Stromal cell of bone marrow (primary cell): ENCODE data around the gene NUP54.
A peak's percentile ranks its signal among the peaks of the same experiment; 100 is the strongest.

Source experiments
- DNase-seq: peaks from one replicate; pipeline ENCODE4 v3.0.0-alpha.2; 2012; ENCODE audit warnings: low read depth

Gene NUP54, protein sequence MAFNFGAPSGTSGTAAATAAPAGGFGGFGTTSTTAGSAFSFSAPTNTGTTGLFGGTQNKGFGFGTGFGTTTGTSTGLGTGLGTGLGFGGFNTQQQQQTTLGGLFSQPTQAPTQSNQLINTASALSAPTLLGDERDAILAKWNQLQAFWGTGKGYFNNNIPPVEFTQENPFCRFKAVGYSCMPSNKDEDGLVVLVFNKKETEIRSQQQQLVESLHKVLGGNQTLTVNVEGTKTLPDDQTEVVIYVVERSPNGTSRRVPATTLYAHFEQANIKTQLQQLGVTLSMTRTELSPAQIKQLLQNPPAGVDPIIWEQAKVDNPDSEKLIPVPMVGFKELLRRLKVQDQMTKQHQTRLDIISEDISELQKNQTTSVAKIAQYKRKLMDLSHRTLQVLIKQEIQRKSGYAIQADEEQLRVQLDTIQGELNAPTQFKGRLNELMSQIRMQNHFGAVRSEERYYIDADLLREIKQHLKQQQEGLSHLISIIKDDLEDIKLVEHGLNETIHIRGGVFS

DNA sequence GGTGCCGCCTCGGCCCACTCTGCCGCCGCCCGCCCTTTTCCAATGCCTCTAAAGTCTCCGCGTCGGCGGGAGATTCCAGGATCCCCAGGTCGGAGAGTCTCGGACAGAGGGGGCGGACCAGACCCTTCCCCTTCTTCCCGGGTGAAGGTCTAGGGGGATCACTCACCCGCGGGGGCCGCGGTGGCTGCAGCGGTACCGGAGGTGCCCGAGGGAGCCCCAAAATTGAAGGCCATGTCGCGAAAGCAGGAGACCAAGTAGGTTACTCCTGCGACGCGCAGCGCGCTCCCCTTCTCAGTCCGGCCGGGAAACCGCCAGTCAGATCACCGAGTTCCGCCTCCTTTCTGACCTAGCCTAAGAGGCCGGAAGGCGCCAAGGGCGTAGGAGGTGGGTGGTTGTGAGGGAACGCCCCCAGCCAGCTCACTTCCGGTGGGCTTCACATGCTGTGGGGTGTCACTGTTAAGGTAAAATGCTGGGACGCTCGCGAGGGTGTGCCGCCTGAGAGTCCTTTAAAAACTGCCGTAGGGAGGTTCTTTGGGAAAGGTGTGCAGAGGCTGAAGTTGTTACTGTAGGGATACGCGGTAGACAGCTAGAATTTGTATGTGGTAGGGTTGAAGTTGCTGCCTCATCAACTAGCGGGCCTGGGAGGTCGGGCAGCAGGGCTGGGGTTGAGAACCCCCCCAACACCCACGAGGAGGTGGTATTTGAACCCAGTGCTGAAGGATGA lies at the start of gene NUP54:
TSS of gene NUP54 (minus strand) at position 256 of the 724 bp plus-strand sequence. CDS start at position 233, 23 bp downstream.
- DNase-seq: peak; percentile 90

DNA sequence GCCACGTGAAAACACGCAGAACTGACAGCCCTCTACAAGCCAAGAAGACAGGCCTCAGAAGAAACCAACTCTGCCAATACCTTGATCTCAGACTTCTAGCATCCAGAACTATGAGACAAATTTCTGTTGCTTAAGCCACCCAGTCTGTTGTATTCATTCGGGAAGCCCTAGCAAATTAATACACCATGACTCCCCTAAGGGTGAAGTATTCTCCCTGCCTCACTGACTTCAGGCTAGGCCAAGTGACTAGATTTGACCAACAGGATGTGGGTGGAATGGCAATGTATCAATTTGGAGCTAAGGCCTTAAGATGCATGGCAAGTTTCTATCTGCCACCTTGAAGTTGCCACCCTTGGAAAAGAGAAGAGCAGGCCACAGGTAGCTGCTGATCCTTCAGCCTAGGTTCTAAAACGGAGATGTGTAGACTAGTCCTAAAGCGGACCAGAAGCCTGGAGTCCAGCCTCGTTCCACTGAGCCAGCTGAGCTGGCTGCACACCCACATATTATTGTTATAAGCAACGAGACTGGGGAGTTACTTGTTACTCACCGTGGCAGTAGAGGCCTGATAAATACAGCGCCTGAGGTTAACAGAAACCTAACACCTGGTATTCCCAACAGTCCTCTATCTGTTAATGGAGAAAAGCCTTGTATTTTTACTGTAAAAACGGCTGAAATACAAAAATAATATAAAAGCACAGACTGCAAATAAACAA lies 49.0 kb upstream of the NUP54 start:
- DNase-seq: no peak

DNA sequence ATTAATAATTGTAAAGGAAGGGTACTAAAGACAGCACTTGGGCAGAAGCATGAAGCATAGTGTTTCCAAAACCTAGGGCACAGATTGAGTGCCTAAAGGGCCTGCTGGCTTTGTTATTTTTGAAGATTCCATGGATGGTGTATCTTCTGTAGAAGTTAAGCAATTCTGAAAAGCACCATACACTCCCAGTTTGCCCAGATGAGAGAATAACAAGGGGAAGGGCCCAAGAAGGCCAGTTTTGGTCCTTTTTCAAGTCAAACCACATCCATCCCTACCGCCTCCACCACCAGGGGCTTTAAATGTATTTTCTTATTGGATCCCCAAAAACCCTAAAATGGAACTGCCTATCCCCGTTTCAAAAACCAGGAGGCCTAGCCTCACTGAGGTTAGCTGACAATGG lies 48.2 kb upstream of the NUP54 start:
- no peak for DNase-seq

DNA sequence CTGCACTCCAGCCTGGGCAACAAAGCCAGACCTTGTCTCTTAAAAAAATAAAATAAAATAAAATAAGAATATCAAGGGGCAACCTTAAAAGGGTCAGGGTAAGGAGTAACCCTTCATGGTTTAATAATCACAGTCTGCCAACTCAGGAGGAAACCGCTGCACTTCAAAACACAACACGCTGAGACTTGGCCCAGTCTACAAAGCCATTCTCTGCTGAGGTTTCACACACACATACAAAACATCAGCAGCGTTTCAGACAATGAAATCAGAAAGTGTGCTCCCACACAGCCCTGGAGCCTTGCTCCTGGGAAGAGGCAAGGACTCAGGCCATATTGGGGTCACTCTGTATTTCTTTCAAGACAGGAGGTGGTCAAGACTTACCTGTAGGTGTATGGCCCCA lies 47.1 kb upstream of the NUP54 start:
- no peak for DNase-seq

DNA sequence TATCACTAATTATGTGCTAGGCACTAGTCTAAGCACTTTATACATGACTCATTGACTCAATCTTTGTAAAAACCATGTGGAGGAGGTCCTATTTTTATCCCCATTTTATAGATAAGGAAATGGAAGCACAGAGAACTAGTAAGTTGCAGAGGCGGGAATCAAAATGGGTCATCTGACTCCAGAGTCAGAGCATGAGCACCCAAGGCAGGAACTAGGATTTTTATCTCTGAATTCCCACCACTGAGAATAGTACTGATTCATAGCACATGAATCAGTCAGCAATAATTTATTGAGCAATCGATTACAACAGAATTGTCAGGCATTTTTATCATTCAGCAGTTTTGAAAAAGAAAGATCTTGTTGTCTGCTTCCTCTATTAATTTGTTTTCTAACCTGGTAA lies 46.1 kb upstream of the NUP54 start:
- peak; percentile 93 for DNase-seq

DNA sequence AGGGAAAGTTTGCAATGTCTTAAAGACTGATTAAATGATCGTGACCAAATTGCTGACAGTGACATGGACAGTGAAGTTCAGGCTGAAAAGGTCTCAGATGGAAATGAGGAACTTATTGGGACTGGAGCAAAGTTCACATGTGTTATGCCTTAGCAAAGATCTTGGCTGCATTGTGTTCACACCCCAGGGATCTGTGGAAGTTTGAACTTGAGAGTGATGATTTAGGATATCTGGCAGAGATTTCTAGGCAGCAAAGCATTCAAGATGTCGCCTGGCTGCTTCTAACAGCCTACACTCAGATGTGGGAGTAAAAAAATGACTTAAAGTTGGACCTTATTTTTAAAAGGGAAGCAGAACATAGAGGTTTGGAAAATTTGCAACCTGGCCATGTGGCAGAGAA lies 44.0 kb upstream of the NUP54 start:
- no peak for DNase-seq

DNA sequence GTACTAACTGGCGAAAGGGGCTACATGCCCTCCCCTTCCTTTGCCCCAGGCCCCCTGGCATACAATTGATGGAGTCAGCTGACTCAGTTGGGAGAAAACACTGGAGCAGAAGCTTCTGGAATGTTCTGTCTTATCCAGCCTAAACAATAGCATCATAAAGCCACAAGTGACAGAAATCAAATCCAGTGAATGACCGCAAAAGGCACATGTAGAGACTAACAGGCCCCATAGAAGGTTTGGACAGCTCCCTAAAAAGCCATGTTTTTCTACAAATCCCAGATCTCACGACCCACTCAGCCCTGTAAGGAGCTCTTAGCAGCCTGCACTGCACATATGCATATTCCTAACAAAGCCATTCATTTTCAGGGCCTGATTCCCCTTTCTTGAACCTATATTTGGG lies 40.4 kb upstream of the NUP54 start:
- no peak for DNase-seq

DNA sequence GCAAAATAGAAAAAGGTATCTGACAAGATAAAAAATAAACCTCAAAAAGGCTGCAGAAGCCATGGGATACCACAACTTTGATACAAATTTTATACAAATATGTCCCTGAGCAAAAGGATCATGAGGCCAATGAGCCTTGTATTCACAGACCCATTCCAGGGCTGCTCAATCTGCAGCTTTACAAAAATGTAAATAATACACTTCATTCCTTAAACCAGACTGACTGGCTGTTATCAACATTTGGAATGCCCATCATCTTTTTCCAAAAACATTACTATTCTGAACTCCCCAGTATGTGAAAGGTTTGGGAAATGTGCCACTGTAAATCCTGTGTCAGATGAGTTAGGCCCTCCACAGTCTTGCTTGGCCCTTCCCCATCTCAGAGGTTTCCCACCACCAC lies 40.0 kb upstream of the NUP54 start:
- DNase-seq: no peak

DNA sequence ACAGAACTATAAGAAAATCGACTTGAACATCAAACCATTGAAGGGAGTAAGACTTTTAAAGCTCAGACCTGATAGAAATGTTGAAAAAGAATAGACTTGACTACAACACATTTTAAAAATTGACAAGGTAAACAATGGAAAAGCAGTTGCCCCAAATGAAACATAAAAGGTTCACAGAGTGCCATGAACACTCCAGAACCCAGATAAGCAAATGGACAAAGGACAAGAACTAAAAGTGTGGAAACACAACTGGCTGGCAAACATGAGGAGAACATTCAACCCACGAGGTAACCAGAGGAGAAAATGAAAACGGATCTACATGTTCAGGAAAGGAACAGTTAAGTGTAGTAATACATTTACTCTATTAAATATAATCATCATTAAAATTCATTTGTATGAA lies 39.0 kb upstream of the NUP54 start:
- DNase-seq: no peak

DNA sequence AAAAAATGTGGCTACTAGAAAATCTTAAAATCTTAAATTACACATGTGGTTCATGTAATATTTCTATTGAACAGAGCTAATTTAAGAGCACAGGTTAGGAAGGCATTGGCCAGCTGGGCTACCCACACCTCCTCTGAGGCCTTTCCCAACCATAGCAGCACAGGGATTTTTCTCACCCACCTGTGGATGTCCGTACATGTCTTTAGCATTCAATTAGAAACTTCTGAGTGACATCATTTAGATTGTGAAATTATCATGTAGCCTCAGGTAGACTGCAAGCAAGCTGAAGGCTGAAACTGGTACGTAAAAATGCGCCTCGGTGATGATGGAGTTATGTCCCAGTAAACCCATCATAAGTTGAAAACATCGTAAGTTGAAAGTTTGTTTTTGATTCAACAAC lies 34.3 kb upstream of the NUP54 start:
- no peak for DNase-seq

DNA sequence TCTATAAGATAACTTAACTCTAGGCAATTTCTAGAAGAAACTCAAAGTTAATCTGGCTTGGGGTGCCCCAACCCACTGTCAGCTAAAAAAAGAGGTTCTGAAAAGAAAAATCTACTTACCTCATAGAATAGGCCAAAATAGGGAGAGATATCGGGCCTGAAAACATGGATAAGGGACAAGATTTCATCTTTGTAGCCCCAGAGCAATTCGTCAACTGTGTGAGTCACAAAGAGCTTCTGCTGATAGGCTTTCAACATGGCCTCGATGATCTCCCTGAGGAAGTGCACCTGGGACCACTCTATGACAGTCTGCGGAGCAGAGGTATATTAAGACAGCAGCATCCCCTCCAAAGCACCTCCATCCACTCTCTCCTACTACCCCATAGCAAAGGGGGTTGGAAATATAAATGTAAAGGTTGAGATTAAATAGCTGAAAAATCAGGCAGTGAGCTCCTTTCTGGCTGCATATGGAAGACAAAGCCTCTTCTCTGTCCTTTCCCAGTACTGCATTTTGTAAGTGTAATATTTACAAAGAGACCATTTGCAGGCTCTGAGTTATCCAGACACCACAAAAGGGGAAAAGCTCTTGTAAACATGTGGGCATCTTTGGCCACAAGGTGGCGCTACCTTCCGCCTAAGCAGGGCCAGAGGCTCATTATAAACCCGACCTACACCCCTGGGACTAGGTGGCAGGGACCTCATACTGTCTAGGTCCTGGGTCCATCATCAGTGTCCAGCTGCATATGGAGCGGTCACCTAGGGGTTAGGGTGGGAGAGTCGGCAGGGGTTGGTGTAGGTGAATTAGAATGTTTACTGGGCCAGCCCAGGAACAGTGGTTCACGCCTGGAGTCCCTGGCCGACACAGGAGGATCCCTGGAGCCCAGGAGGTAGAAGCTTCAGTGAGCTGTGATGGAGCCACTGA lies 31.5 kb upstream of the NUP54 start:
- DNase-seq: peak; percentile 47

DNA sequence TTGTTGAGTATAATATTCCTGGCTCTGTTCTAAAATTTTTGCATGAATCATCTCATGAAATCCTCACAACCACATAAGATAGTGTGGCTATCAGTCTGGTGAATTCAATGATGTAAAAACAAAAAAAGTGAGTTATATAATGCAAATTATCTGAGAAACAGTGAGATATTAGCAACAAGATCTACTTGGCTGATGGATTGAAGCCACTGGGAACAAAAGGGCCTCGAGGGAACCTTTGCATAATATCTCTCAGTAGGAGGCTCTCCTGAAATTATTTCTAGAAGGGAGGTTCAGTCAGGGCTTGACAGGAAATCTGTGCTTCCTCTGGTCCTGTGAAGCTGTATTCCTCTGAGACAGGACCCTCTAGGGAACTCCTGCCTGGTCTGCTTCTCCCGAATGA lies 30.1 kb upstream of the NUP54 start:
- DNase-seq: no peak

DNA sequence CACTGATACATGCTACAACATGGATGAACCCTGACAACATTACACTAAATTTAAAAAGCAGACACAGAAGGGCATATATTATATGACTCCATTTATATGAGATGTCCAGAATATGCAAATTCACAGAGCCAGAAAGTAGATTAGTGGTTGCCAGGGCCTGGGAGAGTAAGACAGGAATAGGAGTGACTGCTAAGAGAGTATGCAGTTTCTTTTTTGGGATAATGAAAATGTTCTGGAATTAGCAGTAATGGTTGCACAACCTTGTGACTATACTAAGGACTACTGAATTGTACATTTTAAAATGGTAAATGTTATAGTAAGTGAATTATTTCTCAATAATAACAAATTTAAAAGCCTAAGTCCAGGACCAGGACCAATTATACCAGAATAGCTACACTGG lies 29.5 kb upstream of the NUP54 start:
- DNase-seq: no peak

DNA sequence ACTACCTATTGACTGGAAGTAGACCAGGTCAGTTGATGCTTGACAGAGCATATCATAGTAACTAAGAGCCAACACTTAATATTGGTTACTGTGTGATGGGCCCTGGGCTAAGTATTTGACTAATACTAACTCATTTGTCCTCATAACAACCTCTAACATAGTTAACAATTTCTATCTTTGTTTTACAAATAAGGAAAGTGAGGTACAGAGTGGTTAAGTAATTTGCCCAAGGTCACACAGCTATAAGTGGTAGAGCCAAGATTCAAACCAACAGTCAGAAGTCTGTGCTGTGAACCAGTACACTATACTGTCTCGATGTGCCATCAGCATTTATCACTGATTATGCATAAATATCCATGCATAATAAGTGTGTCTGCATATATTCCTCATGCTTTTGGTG lies 27.1 kb upstream of the NUP54 start:
- no peak for DNase-seq

DNA sequence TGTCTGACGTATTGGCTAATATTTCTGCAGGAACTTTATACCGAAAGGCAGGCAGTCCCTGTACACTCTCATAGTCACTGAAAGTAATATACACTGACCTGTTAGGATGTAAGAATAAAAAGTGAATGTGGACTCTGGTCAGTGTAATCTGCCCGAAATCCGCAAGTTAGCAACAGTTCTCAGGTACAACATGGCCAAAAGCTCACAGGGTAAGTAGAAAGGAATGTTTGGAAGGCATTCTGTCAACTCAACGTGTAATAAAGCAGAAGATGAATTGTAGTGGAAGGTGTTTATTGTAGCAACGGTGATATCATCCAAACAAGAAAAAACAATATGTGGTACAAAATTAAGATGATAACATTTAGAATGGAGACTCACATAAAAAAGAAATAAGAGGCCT lies 26.0 kb upstream of the NUP54 start:
- no peak for DNase-seq

DNA sequence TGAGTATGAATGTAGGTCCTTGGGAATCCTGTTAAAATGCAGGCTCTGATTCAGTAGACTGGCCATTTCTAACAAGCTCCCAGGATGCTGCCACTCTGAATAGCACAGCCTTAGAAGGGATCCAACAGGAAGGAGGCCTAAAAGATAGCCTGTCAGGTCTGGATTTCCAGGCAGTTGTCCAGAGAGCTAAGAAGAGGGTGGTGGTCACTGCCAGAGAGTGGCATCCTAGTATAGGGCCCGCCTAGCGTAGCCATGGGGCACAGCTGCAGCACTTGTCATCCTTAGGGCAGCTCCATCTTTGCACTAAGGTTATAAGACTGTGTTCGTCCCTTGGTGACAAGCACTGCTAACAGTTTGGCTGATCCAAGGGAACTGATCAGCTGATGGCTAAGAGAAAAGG lies 20.5 kb upstream of the NUP54 start:
- DNase-seq: no peak

DNA sequence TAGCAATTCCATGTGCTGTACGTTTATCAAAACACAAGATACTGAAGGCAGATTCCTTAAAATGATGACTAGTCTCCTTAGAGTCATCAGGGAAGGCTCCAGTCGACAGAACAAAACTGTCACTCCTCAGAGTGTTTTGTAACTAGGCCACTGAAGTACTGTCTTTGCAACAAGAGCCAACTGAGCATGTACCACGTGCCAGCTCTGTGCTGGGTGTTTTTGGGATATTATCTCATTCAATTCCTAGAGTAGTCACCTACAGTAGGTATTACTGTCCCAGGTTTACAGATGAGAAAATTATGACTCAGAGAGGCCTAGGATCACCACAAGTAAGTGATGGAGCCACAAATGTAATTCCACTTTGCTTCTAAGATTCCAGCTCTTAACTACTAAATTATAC lies 18.3 kb upstream of the NUP54 start:
- DNase-seq: no peak

DNA sequence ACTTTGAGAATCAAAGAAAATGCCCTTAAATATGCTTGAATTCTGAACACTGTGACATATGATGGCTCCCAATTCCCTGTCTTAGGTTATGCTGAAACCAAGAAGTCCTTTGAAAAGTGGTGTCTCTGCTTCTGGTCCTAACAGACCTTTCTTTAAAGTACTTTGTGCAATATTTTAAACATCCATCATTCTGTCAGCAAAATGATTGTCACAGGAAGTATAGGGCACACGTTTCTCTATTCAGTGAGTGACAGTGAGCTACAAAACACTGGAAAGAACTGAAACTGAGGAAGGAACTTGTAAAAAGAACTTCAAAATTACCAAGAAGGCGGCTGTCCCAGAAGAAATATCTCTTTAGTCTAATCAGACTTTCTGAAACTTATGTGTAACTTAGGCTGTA lies 12.2 kb upstream of the NUP54 start:
- DNase-seq: no peak

DNA sequence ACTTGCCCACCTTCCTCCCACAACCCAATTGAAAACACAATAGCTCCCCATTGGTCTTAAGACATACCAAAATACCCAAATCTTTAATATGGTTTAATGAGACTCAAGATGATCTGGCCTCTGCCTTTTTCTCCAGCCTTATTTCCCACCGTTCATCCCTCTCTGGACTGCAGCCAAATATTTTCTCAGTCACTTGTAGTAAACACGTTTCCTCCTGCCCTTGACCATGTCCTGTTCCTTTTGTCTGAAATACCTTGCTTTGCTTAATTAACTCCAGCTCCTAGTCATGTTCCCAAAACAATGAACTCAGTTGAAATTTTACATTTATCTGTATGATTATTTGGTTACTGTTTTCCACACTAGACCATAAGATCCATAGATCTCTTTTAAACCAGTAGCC lies 8.4 kb upstream of the NUP54 start:
- no peak for DNase-seq

DNA sequence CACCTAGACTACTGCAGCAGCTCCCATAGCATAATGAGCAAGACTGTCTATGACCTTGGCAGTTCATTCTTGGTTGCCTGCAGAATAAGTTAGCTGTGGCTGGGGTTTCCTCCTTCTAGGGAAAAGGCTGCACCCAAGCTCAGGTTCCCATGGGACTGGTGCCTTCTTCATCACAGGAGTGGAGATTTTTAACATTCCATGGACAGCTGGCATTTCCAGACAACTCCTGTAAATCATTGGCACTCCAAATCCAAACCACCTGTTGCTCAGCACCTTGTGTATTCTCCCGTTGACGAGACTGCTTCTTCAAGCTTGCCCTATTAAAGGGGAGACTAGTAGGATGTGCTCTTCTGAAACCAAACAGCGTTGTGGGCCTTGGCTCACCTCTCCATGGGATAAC lies 7.8 kb upstream of the NUP54 start:
- no peak for DNase-seq

DNA sequence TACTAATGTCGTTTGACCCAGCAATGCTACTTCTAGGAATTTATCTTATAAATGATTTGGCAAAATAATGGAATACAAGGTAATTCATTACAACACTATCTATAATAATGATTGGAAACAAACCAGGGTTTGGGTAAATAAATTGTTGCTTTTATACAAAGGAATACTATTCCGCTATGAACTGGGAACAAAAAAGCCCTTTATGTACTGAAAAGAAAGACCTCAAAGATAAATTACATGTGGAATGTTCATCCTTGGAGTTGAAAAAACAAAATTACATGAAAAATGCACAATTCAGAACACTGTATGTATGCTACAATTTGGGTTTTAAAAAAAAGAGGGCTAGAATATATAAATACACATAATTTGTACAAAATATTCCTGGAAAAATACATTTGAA lies 5.2 kb upstream of the NUP54 start:
- no peak for DNase-seq
